NCI-H345 treated with DMSO at 0.1 percent for 48 hours (cell line): ENCODE data around the gene GMIP.

Source experiments
- DNase-seq: peaks from one replicate; lab custom pipeline; 2025; ENCODE audit not compliant: unreplicated experiment; lab: John Stamatoyannopoulos, UW

GMIP gene

DNA sequence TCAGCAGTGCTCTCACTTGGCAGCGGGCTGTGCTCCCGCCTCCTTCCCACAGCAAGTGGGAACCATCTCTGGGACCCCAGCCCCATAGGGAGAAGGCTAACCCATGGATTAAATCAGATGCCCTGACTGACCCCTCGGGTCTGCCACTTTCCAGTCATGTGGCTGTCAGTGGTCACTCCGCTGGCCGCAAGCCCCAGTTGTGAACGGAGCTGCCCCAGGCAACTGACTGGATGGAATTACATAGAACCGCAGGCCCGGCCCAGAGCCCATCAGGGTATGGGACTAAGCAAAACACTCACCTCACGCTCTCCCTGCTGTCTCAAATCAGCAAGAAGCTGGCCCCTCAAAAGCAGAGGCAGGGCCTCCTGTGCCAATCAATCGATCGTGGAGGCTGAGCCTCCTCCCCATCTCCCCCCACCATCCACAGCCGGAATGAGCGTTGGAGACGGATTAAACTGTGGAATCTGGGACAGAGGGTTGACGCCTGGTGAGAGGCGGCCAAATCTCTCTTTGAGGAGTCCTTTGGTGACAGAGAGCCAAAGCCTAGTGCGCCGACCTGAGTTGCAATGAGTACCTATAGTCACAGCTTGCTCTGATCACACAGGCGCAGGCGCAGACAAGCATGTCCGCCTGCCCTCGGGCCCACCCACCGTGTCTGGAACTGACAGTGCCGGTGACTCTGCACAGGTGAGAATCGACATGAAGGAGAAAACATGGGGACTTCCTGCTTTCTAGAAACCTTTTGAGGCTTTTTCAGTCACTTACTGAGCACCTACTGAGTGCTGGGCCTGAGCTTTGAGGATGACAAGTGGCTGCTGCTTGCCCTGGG is 63.7 kb downstream of the GMIP start:
- no peak for DNase-seq
